SK-N-SH treated with all-trans-retinoic acid at 6 μM for 48 hours (cell line): ENCODE results near the gene BPI.

Source experiments
- ATAC-seq: fragments of 200-7000 bp; cut with Tn5 transposase; 3 replicates; pipeline ENCODE4 v1.9.1; 2020; ENCODE audit warnings: mild to moderate bottlenecking, moderate library complexity
- BACH2 ChIP-seq: fragments of 250-450 bp; sonication (Bioruptor Pico); IDR thresholded peaks from 2 replicates; pipeline ENCODE4 v1.9.0; 2021; ENCODE audit warnings: mild to moderate bottlenecking, borderline replicate concordance
- CSDC2 ChIP-seq: fragments of 250-450 bp; sonication (Bioruptor Pico); IDR thresholded peaks from 2 replicates; pipeline ENCODE4 v1.5.0; 2020; ENCODE audit warnings: mild to moderate bottlenecking, moderate library complexity
- ESRRG ChIP-seq: fragments of 250-450 bp; sonication (Bioruptor Pico); IDR thresholded peaks from 2 replicates; pipeline ENCODE4 v1.6.1; 2021; ENCODE audit warnings: mild to moderate bottlenecking
- GLIS3 ChIP-seq: fragments of 250-450 bp; sonication (Bioruptor Pico); IDR thresholded peaks from 2 replicates; pipeline ENCODE4 v1.5.0; 2020; ENCODE audit warnings: mild to moderate bottlenecking, moderate library complexity
- ISL1 ChIP-seq: fragments of 250-450 bp; sonication (Bioruptor Pico); IDR thresholded peaks from 2 replicates; pipeline ENCODE4 v2.1.2; 2022; ENCODE audit warnings: mild to moderate bottlenecking, moderate library complexity
- OSR1 ChIP-seq: fragments of 250-450 bp; sonication (Bioruptor Pico); IDR thresholded peaks from 2 replicates; pipeline ENCODE4 v1.8.0; 2022; ENCODE audit warnings: moderate library complexity, mild to moderate bottlenecking, inconsistent platforms
- PPARA ChIP-seq: fragments of 250-450 bp; sonication (Bioruptor Pico); IDR thresholded peaks from 2 replicates; pipeline ENCODE4 v1.5.0; 2020; ENCODE audit warnings: mild to moderate bottlenecking, borderline replicate concordance
- RARB ChIP-seq: fragments of 250-450 bp; sonication (Bioruptor Pico); IDR thresholded peaks from 2 replicates; pipeline ENCODE4 v1.8.0; 2021; ENCODE audit warnings: mild to moderate bottlenecking, moderate library complexity
- SNAI2 ChIP-seq: fragments of 250-450 bp; sonication (Bioruptor Pico); IDR thresholded peaks from 2 replicates; pipeline ENCODE4 v1.5.0; 2020; ENCODE audit warnings: mild to moderate bottlenecking, moderate library complexity
- TCF4 ChIP-seq: fragments of 250-450 bp; sonication (Bioruptor Pico); IDR thresholded peaks from 2 replicates; pipeline ENCODE4 v1.8.0; 2021; ENCODE audit warnings: mild to moderate bottlenecking, moderate library complexity, borderline replicate concordance
- TOX ChIP-seq: fragments of 250-450 bp; sonication (Bioruptor Pico); IDR thresholded peaks from 2 replicates; pipeline ENCODE4 v1.8.0; 2021; ENCODE audit warnings: mild to moderate bottlenecking, moderate library complexity, borderline replicate concordance
- TSHZ2 ChIP-seq: fragments of 250-450 bp; sonication (Bioruptor Pico); IDR thresholded peaks from 2 replicates; pipeline ENCODE4 v1.5.0; 2020; ENCODE audit warnings: mild to moderate bottlenecking, moderate library complexity
- ZC3H10 ChIP-seq: fragments of 250-450 bp; sonication (Bioruptor Pico); IDR thresholded peaks from 2 replicates; pipeline ENCODE4 v1.5.1; 2021; ENCODE audit warnings: mild to moderate bottlenecking, moderate library complexity
- ZFP3 ChIP-seq: fragments of 250-450 bp; sonication (Bioruptor Pico); IDR thresholded peaks from 2 replicates; pipeline ENCODE4 v1.5.0; 2020; ENCODE audit warnings: mild to moderate bottlenecking, moderate library complexity
- ZFP30 ChIP-seq: fragments of 450-650 bp; formaldehyde crosslinking; IDR thresholded peaks from 2 replicates; pipeline ENCODE4 v1.5.0; 2022; ENCODE audit warnings: mild to moderate bottlenecking, moderate library complexity
- ZNF565 ChIP-seq: fragments of 450-650 bp; formaldehyde crosslinking; conservative IDR thresholded peaks from 2 replicates; pipeline ENCODE4 v1.5.0; 2020; ENCODE audit warnings: low read depth, mild to moderate bottlenecking, moderate library complexity
- ZNF70 ChIP-seq: fragments of 450-650 bp; formaldehyde crosslinking; IDR thresholded peaks from 2 replicates; pipeline ENCODE4 v1.5.0; 2020; ENCODE audit warnings: mild to moderate bottlenecking, moderate library complexity
- ZNF8 ChIP-seq: fragments of 450-650 bp; formaldehyde crosslinking; IDR thresholded peaks from 2 replicates; pipeline ENCODE4 v1.5.0; 2020; ENCODE audit warnings: mild to moderate bottlenecking, moderate library complexity
- TF ChIP-seq, protein P1 (sequence below): fragments of 250-450 bp; sonication (Bioruptor Pico); IDR thresholded peaks from 2 replicates; pipeline ENCODE4 v1.5.1; 2021; ENCODE audit warnings: mild to moderate bottlenecking, moderate library complexity
- TF ChIP-seq, protein P2 (sequence below): fragments of 250-450 bp; sonication (Bioruptor Pico); IDR thresholded peaks from 2 replicates; pipeline ENCODE4 v1.8.0; 2021; ENCODE audit warnings: low read depth, mild to moderate bottlenecking, moderate library complexity, borderline replicate concordance

BPI gene

GRCh38 chr20:38299963-38300362 lies 4.0 kb upstream of the BPI start:
- no peak for TF ChIP-seq ZNF70 (CRISPR knock-in tag)
- no peak for TF ChIP-seq TCF4 (CRISPR knock-in tag)
- TF ChIP-seq TSHZ2 (CRISPR knock-in tag): no peak
- no peak for TF ChIP-seq ZNF565 (CRISPR knock-in tag)
- no peak for TF ChIP-seq PPARA (CRISPR knock-in tag)
- TF ChIP-seq, protein P1, sequence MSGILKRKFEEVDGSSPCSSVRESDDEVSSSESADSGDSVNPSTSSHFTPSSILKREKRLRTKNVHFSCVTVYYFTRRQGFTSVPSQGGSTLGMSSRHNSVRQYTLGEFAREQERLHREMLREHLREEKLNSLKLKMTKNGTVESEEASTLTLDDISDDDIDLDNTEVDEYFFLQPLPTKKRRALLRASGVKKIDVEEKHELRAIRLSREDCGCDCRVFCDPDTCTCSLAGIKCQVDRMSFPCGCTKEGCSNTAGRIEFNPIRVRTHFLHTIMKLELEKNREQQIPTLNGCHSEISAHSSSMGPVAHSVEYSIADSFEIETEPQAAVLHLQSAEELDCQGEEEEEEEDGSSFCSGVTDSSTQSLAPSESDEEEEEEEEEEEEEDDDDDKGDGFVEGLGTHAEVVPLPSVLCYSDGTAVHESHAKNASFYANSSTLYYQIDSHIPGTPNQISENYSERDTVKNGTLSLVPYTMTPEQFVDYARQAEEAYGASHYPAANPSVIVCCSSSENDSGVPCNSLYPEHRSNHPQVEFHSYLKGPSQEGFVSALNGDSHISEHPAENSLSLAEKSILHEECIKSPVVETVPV: no peak
- TF ChIP-seq ZNF8 (CRISPR knock-in tag): no peak
- no peak for TF ChIP-seq ISL1 (CRISPR knock-in tag)
- no peak for TF ChIP-seq ESRRG
- TF ChIP-seq ZFP3 (CRISPR knock-in tag): no peak
- TF ChIP-seq, protein P2, sequence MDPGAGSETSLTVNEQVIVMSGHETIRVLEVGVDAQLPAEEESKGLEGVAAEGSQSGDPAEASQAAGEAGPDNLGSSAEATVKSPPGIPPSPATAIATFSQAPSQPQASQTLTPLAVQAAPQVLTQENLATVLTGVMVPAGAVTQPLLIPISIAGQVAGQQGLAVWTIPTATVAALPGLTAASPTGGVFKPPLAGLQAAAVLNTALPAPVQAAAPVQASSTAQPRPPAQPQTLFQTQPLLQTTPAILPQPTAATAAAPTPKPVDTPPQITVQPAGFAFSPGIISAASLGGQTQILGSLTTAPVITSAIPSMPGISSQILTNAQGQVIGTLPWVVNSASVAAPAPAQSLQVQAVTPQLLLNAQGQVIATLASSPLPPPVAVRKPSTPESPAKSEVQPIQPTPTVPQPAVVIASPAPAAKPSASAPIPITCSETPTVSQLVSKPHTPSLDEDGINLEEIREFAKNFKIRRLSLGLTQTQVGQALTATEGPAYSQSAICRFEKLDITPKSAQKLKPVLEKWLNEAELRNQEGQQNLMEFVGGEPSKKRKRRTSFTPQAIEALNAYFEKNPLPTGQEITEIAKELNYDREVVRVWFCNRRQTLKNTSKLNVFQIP (CRISPR knock-in tag): no peak
- TF ChIP-seq CSDC2: no peak
- TF ChIP-seq BACH2 (CRISPR knock-in tag): no peak
- TF ChIP-seq TOX (CRISPR knock-in tag): no peak
- TF ChIP-seq ZFP30 (CRISPR knock-in tag): no peak
- TF ChIP-seq RARB: no peak
- no peak for ATAC-seq

- TF ChIP-seq TSHZ2 (CRISPR knock-in tag) (no peak), PPARA (CRISPR knock-in tag) (no peak), OSR1 (CRISPR knock-in tag) (no peak), ZNF70 (CRISPR knock-in tag) (no peak), SNAI2 (CRISPR knock-in tag) (no peak), ZNF565 (CRISPR knock-in tag) (no peak), TCF4 (CRISPR knock-in tag) (no peak), GLIS3 (CRISPR knock-in tag) (no peak), ZC3H10 (CRISPR knock-in tag) (no peak), RARB (no peak)
- TF ChIP-seq, protein P1: no peak
- TF ChIP-seq, protein P2 (CRISPR knock-in tag): no peak
- ATAC-seq: no peak
Measured at GRCh38 chr20:38300438-38300837, 3.5 kb upstream of the BPI start.
